HuH-7 (cell line): ENCODE data around the gene MAN1C1.
"Not testable (repeated sequence)": the region's sequence is repeated elsewhere in the genome, so short reads cannot be mapped to it uniquely, and the experiment has no call there.

Experiments used
- DNase-seq: peaks from one replicate; pipeline ENCODE4 v3.0.0; 2011; ENCODE audit warnings: low spot score

Gene MAN1C1

GRCh38 chr1:25583519-25584370 lies 32.8 kb upstream of the MAN1C1 start:
- no peak for DNase-seq

- no peak for DNase-seq
Observed at GRCh38 chr1:25586181-25586588, 30.4 kb upstream of the MAN1C1 start.

- DNase-seq, result no peak
Observed at GRCh38 chr1:25587290-25587689, 29.3 kb upstream of the MAN1C1 start.

GRCh38 chr1:25588224-25588623 lies 28.4 kb upstream of the MAN1C1 start:
- not testable (repeated sequence) for DNase-seq

GRCh38 chr1:25588786-25589185 lies 27.8 kb upstream of the MAN1C1 start:
- DNase-seq, result not testable (repeated sequence)

GRCh38 chr1:25590096-25590824 lies 26.3 kb upstream of the MAN1C1 start:
- DNase-seq, result no peak

- DNase-seq, result no peak
Observed at GRCh38 chr1:25593861-25594260, 22.7 kb upstream of the MAN1C1 start.

- no peak for DNase-seq
Observed at GRCh38 chr1:25594971-25595370, 21.6 kb upstream of the MAN1C1 start.

GRCh38 chr1:25596641-25597040 lies 19.9 kb upstream of the MAN1C1 start:
- DNase-seq, result not testable (repeated sequence)

- DNase-seq, result no peak
Observed at GRCh38 chr1:25598879-25599278, 17.7 kb upstream of the MAN1C1 start.

- no peak for DNase-seq
Observed at GRCh38 chr1:25599969-25600610, 16.5 kb upstream of the MAN1C1 start.

GRCh38 chr1:25600971-25601699 lies 15.5 kb upstream of the MAN1C1 start:
- peak; percentile 45 for DNase-seq

GRCh38 chr1:25603779-25604538 lies 12.6 kb upstream of the MAN1C1 start:
- DNase-seq, result not testable (repeated sequence)

GRCh38 chr1:25607123-25607522 lies 9.5 kb upstream of the MAN1C1 start:
- DNase-seq, result no peak

- DNase-seq, result peak; percentile 89
Observed at GRCh38 chr1:25608488-25609178, 8.0 kb upstream of the MAN1C1 start.

- no peak for DNase-seq
Observed at GRCh38 chr1:25609921-25610320, 6.7 kb upstream of the MAN1C1 start.

- no peak for DNase-seq
Observed at GRCh38 chr1:25610822-25611630, 5.6 kb upstream of the MAN1C1 start.

- no peak for DNase-seq
Observed at GRCh38 chr1:25611843-25612242, 4.7 kb upstream of the MAN1C1 start.

- no peak for DNase-seq
Observed at GRCh38 chr1:25612421-25612820, 4.2 kb upstream of the MAN1C1 start.

GRCh38 chr1:25613091-25613490 lies 3.5 kb upstream of the MAN1C1 start:
- no peak for DNase-seq
